Activated CD8-positive, alpha-beta memory T cell treated with anti-CD3 and anti-CD28 coated beads, Interleukin-2, amount 10 ng/mL, durations not matched to agents 7 days and 5 days (primary cell): Measurements from ENCODE around the gene FAM168A. TPM values are rescaled to one million over a fixed set of nuclear protein-coding genes. Genes with fewer than 3 reads are reported as not detected.

ENCODE experiments used
- ATAC-seq: fragments of 150-1000 bp; cut with Tn5 transposase; one replicate; pipeline ENCODE4 v1.10.0; 2021; ENCODE audit warnings: moderate library complexity
- CTCF ChIA-PET: fragments of 350-600 bp; sonication (Branson Sonifier 250); formaldehyde crosslinking; loops from one replicate; lab custom pipeline; 2021; ENCODE audit warnings: antibody characterized with exemption; lab: Charles Lee
- DNase-seq: peaks from one replicate; pipeline ENCODE4 v3.0.0-alpha.2; 2020
- H3K27ac Mint-ChIP-seq: one replicate; pipeline ENCODE4 v1.8.0; 2021; ENCODE audit warnings: mild to moderate bottlenecking, mixed read lengths
- H3K27me3 Mint-ChIP-seq: one replicate; pipeline ENCODE4 v1.8.0; 2021; ENCODE audit warnings: mixed read lengths
- H3K36me3 Mint-ChIP-seq: one replicate; pipeline ENCODE4 v1.8.0; 2021; ENCODE audit warnings: mild to moderate bottlenecking, mixed read lengths
- H3K4me1 Mint-ChIP-seq: one replicate; pipeline ENCODE4 v1.8.0; 2021; ENCODE audit warnings: mixed read lengths
- H3K4me3 Mint-ChIP-seq: one replicate; pipeline ENCODE4 v1.8.0; 2021; ENCODE audit warnings: mild to moderate bottlenecking, moderate library complexity, mixed read lengths
- H3K9me3 Mint-ChIP-seq: one replicate; pipeline ENCODE4 v1.8.0; 2022; ENCODE audit warnings: low read depth, mixed read lengths
- total RNA-seq, 2 experiments: library from RNA; stranded (reverse); gene quantifications; one replicate each; pipeline ENCODE4 v1.2.3, GENCODE V29; 2021

Gene FAM168A
- total RNA-seq, 2 experiments from 2014 or later: 19.3 to 20.5 TPM

DNA sequence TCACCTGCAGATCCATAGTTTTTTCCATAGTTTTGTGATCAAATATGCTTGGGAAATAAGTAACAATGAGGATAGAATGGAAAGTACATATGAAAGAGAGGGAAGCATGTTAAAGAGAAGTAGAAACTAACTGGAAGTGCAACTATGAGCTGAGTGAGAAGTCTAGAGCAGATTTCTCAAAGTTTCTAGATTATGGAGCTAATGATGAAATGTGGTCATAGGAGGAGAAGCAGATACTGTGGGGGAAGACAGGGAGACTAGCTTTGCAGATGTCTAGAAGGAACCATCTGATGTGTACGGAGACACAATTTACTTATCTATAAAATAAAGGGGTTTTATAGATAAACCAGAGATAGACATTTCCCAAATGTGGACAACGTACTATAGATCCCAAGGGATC is 184.7 kb downstream of the FAM168A start:
- Mint-ChIP-seq H3K27me3 (no peaks in the 10 kb centered on the region), H3K4me1 (peaks cover 8% of the 10 kb centered on the region), H3K36me3 (peaks cover 10% of the 10 kb centered on the region), H3K4me3 (no peak overlapping the region), H3K27ac (no peak overlapping the region), H3K9me3 (no peaks in the 10 kb centered on the region)
- ATAC-seq: no peak
- DNase-seq: no peak
- CTCF ChIA-PET: interaction anchor here (1.0 kb wide), 1 partner anchor 20 kb away, joined by 3 read pairs; no protein-coding TSS in a partner anchor

DNA sequence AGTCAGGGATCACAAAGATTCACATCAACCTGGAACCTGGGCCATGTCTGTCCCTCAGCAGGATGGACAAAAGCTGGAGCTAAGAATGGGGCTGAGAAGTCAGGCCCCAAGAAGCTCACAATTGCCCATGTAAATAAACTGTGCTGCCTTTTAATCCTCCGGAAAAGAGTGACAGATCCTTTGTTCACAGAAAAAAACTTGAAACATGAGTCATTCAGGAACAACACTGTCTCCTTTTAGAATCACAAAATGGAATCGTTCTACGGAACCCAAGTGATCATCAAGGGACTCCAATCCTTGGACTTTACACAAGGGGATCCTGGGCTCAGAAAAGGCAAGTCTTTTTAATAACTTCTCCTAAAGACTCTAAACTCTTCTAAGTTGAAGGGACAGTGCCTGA is 185.6 kb downstream of the FAM168A start:
- no peak for DNase-seq
- H3K27me3 Mint-ChIP-seq: no peaks in the 10 kb centered on the region
- H3K9me3 Mint-ChIP-seq: no peaks in the 10 kb centered on the region
- no peak for ATAC-seq
- peaks cover 8% of the 10 kb centered on the region for H3K4me1 Mint-ChIP-seq
- no peak overlapping the region for H3K4me3 Mint-ChIP-seq
- no peak overlapping the region for H3K27ac Mint-ChIP-seq
- peaks cover 7% of the 10 kb centered on the region for H3K36me3 Mint-ChIP-seq
- CTCF ChIA-PET: interaction anchor here (1.8 to 2.9 kb wide), 2 partner anchors 19 to 61 kb away, joined by 5 to 15 read pairs; no protein-coding TSS in a partner anchor

DNA sequence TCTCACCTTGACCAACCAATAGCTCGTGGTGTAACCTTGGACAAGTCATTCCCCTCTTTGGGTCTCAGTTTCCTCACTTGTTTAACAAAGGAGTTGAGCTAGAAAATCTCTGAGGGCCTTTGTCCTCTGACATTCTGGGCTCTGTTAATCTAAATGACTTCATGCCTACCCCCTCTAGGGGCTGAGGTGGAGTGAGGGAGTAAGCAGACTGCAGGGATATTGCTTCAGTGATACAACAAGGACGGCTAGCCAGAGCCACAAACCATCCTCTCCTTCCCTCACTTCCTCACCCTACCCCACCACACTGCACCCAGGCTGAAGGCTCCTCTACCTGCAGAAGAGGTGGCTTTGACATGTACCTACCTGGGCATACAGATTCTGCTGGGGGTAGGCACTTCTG is 186.9 kb downstream of the FAM168A start:
- Mint-ChIP-seq H3K9me3 (no peaks in the 10 kb centered on the region), H3K4me3 (no peak overlapping the region), H3K36me3 (peaks cover 7% of the 10 kb centered on the region), H3K4me1 (peaks cover 8% of the 10 kb centered on the region), H3K27me3 (no peaks in the 10 kb centered on the region), H3K27ac (no peak overlapping the region)
- CTCF ChIA-PET: interaction anchor here (1.8 to 2.9 kb wide), 2 partner anchors 18 to 60 kb away, joined by 5 to 15 read pairs; no protein-coding TSS in a partner anchor
- ATAC-seq (no peak), DNase-seq (no peak)

DNA sequence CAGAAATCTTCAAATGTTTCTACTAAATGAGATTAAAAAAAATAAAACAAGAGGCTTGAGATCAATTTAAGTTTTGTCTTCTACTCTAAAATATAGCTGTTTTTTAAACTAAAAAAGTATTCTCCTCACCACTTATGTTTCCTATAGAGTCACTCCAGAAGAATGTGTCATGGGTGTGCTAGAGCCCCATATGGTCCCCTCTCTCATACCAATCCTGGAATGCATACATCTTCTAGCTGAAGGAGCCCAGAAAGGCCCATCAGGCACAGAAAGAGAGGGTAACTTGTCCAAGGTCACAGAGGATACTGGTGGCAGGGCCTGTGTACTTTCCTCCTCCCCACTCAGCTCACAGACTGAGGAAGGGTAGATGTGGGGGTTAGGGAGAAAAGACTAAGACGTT is 187.3 kb downstream of the FAM168A start:
- H3K4me1 Mint-ChIP-seq: peaks cover 8% of the 10 kb centered on the region
- no peak overlapping the region for H3K27ac Mint-ChIP-seq
- ATAC-seq: no peak
- CTCF ChIA-PET: interaction anchor here (0.7 to 2.9 kb wide), 3 partner anchors 8 to 59 kb away, joined by 3 to 15 read pairs (median 5); no protein-coding TSS in a partner anchor
- no peak for DNase-seq
- H3K27me3 Mint-ChIP-seq: no peaks in the 10 kb centered on the region
- H3K4me3 Mint-ChIP-seq: no peak overlapping the region
- peaks cover 7% of the 10 kb centered on the region for H3K36me3 Mint-ChIP-seq
- no peaks in the 10 kb centered on the region for H3K9me3 Mint-ChIP-seq

DNA sequence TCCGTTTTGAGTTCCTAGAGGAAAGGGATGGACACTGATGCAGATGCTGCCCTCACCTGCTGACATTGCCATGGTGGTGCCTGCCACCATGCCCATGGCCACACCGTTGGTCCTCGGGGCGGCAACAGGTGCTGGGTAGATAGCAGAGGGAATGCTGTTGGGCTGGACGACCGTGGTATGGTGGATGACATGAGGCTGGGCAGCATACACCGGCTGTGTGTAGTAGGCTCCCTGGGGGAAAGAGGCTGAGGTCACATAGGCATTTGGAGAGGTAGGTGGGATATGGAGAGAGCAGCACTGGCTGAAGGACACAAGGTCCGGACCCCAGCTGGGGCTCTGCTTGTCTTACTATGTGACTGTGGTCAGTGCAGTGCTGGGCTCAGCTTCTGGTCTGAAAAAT is 188.5 kb downstream of the FAM168A start:
- Mint-ChIP-seq H3K27ac (no peak overlapping the region), H3K4me3 (no peak overlapping the region), H3K36me3 (peaks cover 7% of the 10 kb centered on the region), H3K9me3 (no peaks in the 10 kb centered on the region), H3K4me1 (no peaks in the 10 kb centered on the region), H3K27me3 (no peaks in the 10 kb centered on the region)
- ATAC-seq (no peak), DNase-seq (no peak)
- CTCF ChIA-PET: interaction anchor here (0.6 to 2.9 kb wide), 3 partner anchors 13 to 58 kb away, joined by 3 to 15 read pairs (median 3); no protein-coding TSS in a partner anchor

DNA sequence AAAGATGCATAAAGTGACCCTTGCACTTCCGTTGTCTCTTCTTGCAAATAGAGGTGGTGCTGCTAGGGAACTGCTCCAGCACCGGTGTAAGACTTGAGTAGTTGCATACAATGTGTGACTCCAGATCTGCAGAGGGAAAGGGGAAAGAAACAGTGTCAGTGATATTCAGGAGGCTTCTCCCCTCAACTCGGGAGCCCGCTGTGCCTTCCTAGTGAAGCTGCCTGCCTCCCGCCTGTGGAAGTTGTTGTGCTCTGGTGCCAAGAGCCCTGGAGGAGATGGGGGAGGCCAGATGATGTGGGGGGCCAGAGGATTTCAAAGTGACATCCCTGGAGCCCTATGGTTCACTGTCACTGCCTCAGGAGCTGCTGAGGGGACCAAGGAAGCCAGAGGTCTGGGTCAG is 191.3 kb downstream of the FAM168A start:
- no peaks in the 10 kb centered on the region for H3K4me1 Mint-ChIP-seq
- no peak overlapping the region for H3K4me3 Mint-ChIP-seq
- ATAC-seq (no peak), DNase-seq (no peak)
- no peaks in the 10 kb centered on the region for H3K9me3 Mint-ChIP-seq
- CTCF ChIA-PET: interaction anchor here (0.7 to 2.4 kb wide), 3 partner anchors 13 to 231 kb away, joined by 3 to 9 read pairs (median 4); no protein-coding TSS in a partner anchor
- peaks cover 7% of the 10 kb centered on the region for H3K36me3 Mint-ChIP-seq
- H3K27ac Mint-ChIP-seq: no peak overlapping the region
- H3K27me3 Mint-ChIP-seq: no peaks in the 10 kb centered on the region

DNA sequence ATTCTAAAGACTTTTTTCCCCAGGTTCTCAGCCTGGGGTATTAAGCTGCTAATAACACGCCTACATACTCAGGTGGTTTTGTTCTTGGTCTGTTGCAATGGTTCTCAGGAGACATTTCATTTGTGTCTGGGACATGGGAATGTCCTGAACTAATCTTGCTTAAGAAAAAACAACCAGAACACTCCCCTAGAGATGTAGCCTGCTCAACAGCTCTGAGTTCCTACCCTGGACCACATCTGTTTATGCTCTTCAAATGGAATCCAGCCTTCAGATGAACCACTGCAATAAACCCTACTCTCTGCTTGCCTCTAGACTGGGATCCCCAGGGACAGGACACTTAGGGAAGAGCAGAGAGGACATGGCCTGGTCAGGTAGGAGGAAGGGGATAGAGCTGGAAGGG is 191.8 kb downstream of the FAM168A start:
- ATAC-seq (no peak), DNase-seq (no peak)
- Mint-ChIP-seq H3K9me3 (no peaks in the 10 kb centered on the region), H3K27ac (no peak overlapping the region), H3K4me3 (no peak overlapping the region), H3K36me3 (peaks cover 7% of the 10 kb centered on the region), H3K4me1 (no peaks in the 10 kb centered on the region), H3K27me3 (no peaks in the 10 kb centered on the region)
- CTCF ChIA-PET: interaction anchor here (2.4 kb wide), 1 partner anchor 55 kb away, joined by 9 read pairs; no protein-coding TSS in a partner anchor

DNA sequence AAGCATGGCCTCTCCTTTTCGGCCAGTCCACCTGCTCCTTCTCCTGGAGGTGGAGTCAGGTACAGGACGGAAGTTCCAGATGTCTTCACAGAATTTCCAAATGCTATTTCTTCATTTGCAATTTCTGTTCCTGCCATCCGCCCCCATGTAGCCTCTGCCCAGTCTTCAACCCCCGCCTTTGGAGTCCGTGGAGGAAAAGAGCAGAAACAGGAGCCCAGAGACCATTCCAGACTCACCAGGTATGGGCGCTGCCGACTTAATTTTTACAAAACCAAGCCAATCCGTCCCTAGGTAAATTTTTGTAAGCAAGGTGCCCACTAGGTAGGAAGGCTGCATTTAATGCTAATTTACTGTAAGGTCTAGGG is 192.8 kb downstream of the FAM168A start:
- ATAC-seq (no peak), DNase-seq (no peak)
- Mint-ChIP-seq H3K27ac (no peak overlapping the region), H3K36me3 (peaks cover 7% of the 10 kb centered on the region), H3K4me1 (no peaks in the 10 kb centered on the region), H3K27me3 (no peaks in the 10 kb centered on the region), H3K4me3 (no peak overlapping the region), H3K9me3 (no peaks in the 10 kb centered on the region)
- CTCF ChIA-PET: no interaction called here

DNA sequence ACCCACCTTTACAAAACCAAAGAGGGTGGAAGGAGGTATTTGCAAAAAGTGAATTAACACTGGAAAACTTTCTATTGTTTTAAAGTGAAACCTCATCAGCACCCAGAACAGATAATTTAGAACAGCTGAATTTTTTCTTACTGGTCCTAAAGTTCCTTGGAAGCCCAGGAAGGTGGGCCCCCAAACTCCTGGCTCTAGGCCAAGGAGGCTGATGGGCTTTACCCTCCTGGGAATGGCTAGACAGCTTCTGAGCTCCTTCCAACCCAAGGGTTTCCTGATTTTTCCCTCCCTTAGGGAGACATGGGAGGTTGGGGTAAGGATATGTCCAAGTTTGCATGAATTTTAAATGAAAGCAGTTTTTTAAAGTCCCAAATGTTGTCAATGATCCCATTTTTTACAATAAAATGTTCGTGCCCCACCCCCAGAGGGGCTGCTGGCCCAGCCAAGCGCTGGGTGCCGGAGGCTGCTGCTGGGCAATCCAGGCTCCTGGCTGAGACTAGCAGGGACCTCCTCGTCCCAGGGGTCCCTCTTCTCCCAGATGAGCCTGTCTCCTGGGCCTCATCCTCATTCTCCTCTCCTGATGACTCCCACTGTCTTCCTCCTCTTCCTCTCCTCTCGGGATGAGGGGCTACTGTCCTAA is 193.3 kb downstream of the FAM168A start:
- no peak for DNase-seq
- Mint-ChIP-seq H3K27ac (no peak overlapping the region), H3K36me3 (peaks cover 7% of the 10 kb centered on the region), H3K27me3 (no peaks in the 10 kb centered on the region), H3K4me3 (no peak overlapping the region), H3K4me1 (no peaks in the 10 kb centered on the region), H3K9me3 (no peaks in the 10 kb centered on the region)
- no peak for ATAC-seq
- CTCF ChIA-PET: interaction anchor here (0.9 to 1.2 kb wide), 2 partner anchors 54 to 67 kb away, joined by 3 read pairs; no protein-coding TSS in a partner anchor

DNA sequence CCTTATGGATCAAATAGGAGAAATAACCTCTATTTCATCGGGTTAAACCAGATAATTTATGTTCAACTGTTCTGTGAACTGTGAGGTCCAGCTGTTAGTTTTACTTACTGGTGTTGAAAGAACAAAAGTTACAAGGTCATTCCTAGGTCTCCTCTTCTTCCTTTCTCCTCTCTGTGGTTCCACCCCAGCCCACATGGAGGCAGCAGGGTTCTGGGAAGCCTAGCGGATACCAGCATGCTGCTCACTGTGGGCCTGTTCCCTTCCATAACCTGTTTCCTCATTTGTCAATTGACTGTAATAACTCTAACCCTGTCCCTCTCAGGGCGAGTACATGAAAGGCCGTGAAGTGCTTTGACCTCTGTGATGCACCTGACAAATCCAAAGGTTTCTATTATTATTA is 193.9 kb downstream of the FAM168A start:
- DNase-seq (no peak), ATAC-seq (no peak)
- H3K27ac Mint-ChIP-seq: no peak overlapping the region
- no peaks in the 10 kb centered on the region for H3K9me3 Mint-ChIP-seq
- no peaks in the 10 kb centered on the region for H3K27me3 Mint-ChIP-seq
- peaks cover 6% of the 10 kb centered on the region for H3K36me3 Mint-ChIP-seq
- CTCF ChIA-PET: interaction anchor here (0.9 to 1.2 kb wide), 4 partner anchors 25 to 67 kb away, joined by 3 read pairs; no protein-coding TSS in a partner anchor
- no peak overlapping the region for H3K4me3 Mint-ChIP-seq
- H3K4me1 Mint-ChIP-seq: peaks cover 3% of the 10 kb centered on the region

DNA sequence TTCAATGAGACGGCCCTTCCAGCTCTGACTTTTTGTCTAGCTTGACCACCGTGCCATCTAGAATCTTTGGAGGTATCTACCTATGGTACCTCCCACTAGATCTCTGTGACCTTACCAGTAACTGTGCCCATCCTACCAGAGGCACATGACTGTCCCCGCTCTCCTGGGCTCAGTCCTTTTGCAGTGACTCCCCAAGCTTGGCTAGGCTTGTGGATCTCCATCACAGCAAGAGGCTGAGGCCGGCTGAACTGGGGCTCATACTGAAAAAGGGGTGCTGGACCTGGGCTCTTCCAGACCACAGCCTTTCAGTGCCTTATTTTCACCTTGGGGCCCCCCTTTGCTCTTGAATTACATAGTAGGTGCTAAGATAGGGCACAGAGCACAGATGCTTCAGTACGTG is 194.4 kb downstream of the FAM168A start:
- Mint-ChIP-seq H3K9me3 (no peaks in the 10 kb centered on the region), H3K36me3 (peaks cover 2% of the 10 kb centered on the region), H3K4me1 (peaks cover 3% of the 10 kb centered on the region), H3K27ac (no peak overlapping the region), H3K27me3 (no peaks in the 10 kb centered on the region), H3K4me3 (no peak overlapping the region)
- ATAC-seq: no peak
- no peak for DNase-seq
- CTCF ChIA-PET: interaction anchor here (0.9 to 1.2 kb wide), 3 partner anchors 25 to 54 kb away, joined by 3 read pairs; no protein-coding TSS in a partner anchor

DNA sequence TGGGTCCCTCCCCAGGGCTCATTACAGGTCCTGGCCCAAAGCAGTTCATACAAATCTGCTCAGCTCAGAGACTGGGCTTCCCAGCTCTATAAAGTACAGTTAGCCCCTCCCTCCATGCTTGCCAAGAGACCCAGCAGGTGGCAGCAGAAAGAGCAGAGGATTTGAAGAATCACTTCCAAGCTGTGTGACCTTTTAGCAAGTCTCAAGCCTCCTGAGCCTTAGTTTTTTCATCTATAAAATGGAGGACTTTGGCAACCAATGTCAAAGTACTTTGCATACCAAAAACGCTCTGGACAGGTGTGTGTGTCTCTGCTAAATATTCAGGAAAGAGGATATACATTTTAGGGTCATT is 195.1 kb downstream of the FAM168A start:
- CTCF ChIA-PET: interaction anchor here (0.7 to 7.9 kb wide), 3 partner anchors 51 to 196 kb away, joined by 3 to 66 read pairs (median 3); partner anchors contain the start of gene FAM168A
- DNase-seq: no peak
- Mint-ChIP-seq H3K9me3 (no peaks in the 10 kb centered on the region), H3K36me3 (no peaks in the 10 kb centered on the region), H3K27me3 (no peaks in the 10 kb centered on the region), H3K4me3 (no peak overlapping the region), H3K4me1 (peaks cover 3% of the 10 kb centered on the region), H3K27ac (peak overlapping the region; percentile 28)
- ATAC-seq: no peak

DNA sequence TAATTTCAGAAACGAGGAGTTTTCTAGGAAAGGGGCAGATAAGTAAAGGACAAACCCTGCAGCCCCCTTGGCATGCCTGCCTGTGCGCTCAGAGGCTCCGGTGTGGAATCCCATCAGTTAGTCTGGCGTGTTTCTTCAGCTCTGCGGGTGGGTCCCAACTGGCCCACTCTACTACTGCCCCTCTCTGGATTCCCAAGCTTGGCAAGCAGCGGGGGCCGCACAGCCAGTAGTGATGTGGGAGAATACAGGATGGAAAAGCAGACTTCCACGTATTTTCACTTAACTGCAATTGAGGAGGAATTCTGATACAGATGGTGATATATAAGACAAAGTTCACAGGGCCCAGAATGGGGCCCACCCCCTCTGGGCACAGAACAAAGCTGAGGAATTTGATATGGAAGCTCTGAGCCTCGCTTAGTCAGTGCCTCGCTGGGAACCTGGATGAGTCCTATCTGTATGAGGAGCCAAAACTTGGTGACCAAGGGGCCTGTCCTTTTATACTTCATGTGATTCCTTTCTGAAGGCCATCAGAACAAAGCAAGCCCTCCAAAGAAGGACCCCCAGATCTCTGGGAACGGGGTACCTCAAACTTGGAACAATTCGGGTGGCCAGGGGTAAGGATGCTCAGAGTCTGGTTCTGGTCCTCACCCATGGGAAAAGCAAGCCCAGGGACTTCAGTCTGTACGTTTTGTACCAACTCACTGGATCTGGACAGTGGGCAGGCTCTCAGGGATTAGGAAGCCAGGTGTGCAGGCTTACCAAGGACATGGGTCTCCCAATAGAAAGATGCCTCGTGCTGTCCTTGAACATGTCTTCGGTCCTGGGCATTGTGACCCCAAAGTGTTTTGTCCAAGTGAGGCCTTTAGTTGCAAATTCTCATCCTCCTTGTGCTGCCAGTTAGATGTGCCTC is 195.7 kb downstream of the FAM168A start:
- DNase-seq: no peak
- ATAC-seq: no peak

More for the DNA sequence above, 195.7 kb downstream of the FAM168A start:
- Mint-ChIP-seq H3K4me3 (no peak overlapping the region), H3K9me3 (no peaks in the 10 kb centered on the region), H3K4me1 (peaks cover 3% of the 10 kb centered on the region), H3K27me3 (no peaks in the 10 kb centered on the region), H3K27ac (no peak overlapping the region), H3K36me3 (no peaks in the 10 kb centered on the region)
- CTCF ChIA-PET: interaction anchor here (0.7 to 7.9 kb wide), 4 partner anchors 9 to 260 kb away, joined by 3 to 66 read pairs (median 4); partner anchors contain the start of gene FAM168A
